ENCODE measurements around the gene PSMB5. TPM values are rescaled to one million over a fixed set of nuclear protein-coding genes. Genes with fewer than 3 reads are reported as not detected.

PSMB5 gene
- total and polyA plus RNA-seq, 2 of the 13 experiments (the other 11 are each of a cell fraction or from before 2014, with no cell fraction given): 705 to 871 TPM

DNA sequence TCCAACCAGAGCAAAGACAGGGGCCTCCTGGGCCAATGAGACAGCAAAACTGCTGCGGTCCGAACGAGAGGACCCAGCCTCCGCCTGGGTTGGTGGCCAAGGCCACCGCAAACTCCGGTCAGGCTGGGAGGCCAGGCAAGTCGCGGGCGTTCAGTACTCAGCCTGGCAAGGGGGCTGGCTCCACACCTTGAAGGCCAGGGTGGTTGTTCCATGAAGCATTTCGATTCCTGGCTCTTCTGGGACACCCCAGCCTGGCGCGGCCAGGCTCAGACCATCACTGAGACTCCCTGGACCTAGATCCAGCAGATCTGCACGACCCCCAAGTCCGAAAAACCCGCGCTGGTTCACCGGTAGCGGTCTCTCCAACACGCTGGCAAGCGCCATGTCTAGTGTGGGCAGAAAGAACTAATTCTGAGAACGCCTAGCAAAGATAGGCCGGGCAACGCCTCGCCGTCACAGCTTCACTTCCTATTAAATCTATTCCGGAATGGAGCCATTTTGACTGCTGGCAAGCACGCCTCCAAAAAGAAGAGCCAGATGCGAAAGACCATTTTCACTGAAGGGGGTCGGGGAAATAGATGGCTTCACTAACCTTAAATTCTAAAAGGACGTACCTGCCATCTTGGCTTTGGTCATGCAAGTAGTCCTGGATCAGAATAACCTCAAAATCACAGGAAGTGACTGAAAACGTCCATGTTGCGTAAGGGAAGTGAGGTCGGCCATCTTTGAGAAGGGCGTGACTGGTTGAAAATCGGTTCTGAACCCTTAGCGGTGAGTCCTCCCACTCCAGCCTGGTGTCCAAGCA lies at the start of gene PSMB5 (continued):
- no peak; the same call in 1 of the 2 replicates for TF ChIP-seq REL (CRISPR knock-in tag; conservative IDR thresholded peaks at IDR 0.05)
- TF ChIP-seq, protein P1, sequence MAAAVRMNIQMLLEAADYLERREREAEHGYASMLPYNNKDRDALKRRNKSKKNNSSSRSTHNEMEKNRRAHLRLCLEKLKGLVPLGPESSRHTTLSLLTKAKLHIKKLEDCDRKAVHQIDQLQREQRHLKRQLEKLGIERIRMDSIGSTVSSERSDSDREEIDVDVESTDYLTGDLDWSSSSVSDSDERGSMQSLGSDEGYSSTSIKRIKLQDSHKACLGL (CRISPR knock-in tag; IDR thresholded peaks at IDR 0.05): peak; percentile 97
- TF ChIP-seq ZNF652 (CRISPR knock-in tag; IDR thresholded peaks at IDR 0.05; ENCODE audit: borderline replicate concordance, low read depth): peak; percentile 21; the same call in 1 of the 2 replicates
- TF ChIP-seq ONECUT2 (CRISPR knock-in tag; IDR thresholded peaks at IDR 0.05): 0 out of 2 replicates have a peak, but pooled peaks have one; percentile 38
- TF ChIP-seq BRF2 (CRISPR knock-in tag; IDR thresholded peaks at IDR 0.05): no peak
- 0 out of 2 replicates have a peak, but pooled peaks have one; percentile 21 for TF ChIP-seq ZNF770 (CRISPR knock-in tag; IDR thresholded peaks at IDR 0.05)
- peak; percentile 99 for TF ChIP-seq ZFY (CRISPR knock-in tag; IDR thresholded peaks at IDR 0.05)
- TF ChIP-seq NPAS2 (CRISPR knock-in tag; IDR thresholded peaks at IDR 0.05; ENCODE audit: borderline replicate concordance): no peak
- peak; percentile 98 for TF ChIP-seq KLF12 (CRISPR knock-in tag; IDR thresholded peaks at IDR 0.05; ENCODE audit: borderline replicate concordance)
- peak; percentile 84; the same call in 1 of the 2 replicates for TF ChIP-seq HOXA9 (CRISPR knock-in tag; IDR thresholded peaks at IDR 0.05; ENCODE audit: borderline replicate concordance)
- TF ChIP-seq ZBTB7B (CRISPR knock-in tag; IDR thresholded peaks at IDR 0.05): peak; percentile 90
- TF ChIP-seq, protein P2, sequence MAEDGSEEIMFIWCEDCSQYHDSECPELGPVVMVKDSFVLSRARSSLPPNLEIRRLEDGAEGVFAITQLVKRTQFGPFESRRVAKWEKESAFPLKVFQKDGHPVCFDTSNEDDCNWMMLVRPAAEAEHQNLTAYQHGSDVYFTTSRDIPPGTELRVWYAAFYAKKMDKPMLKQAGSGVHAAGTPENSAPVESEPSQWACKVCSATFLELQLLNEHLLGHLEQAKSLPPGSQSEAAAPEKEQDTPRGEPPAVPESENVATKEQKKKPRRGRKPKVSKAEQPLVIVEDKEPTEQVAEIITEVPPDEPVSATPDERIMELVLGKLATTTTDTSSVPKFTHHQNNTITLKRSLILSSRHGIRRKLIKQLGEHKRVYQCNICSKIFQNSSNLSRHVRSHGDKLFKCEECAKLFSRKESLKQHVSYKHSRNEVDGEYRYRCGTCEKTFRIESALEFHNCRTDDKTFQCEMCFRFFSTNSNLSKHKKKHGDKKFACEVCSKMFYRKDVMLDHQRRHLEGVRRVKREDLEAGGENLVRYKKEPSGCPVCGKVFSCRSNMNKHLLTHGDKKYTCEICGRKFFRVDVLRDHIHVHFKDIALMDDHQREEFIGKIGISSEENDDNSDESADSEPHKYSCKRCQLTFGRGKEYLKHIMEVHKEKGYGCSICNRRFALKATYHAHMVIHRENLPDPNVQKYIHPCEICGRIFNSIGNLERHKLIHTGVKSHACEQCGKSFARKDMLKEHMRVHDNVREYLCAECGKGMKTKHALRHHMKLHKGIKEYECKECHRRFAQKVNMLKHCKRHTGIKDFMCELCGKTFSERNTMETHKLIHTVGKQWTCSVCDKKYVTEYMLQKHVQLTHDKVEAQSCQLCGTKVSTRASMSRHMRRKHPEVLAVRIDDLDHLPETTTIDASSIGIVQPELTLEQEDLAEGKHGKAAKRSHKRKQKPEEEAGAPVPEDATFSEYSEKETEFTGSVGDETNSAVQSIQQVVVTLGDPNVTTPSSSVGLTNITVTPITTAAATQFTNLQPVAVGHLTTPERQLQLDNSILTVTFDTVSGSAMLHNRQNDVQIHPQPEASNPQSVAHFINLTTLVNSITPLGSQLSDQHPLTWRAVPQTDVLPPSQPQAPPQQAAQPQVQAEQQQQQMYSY (CRISPR knock-in tag; IDR thresholded peaks at IDR 0.05): peak; percentile 56; the same call in 1 of the 2 replicates
- TF ChIP-seq ZNF431 (CRISPR knock-in tag; IDR thresholded peaks at IDR 0.05; ENCODE audit: borderline replicate concordance, low read depth): 0 out of 2 replicates have a peak, but pooled peaks have one; percentile 87
- TF ChIP-seq RFX5 (IDR thresholded peaks at IDR 0.05; ENCODE audit: low read depth, low read length): peak; percentile 87
- no peak for TF ChIP-seq PRMT3 (CRISPR knock-in tag; IDR thresholded peaks at IDR 0.05; ENCODE audit: borderline replicate concordance, low read depth)
- TF ChIP-seq KAT7 (CRISPR knock-in tag; IDR thresholded peaks at IDR 0.05; ENCODE audit: borderline replicate concordance): peak; percentile 81
- peak; percentile 65; the same call in 1 of the 2 replicates for TF ChIP-seq GLI4 (CRISPR knock-in tag; IDR thresholded peaks at IDR 0.05; ENCODE audit: borderline replicate concordance)
- TF ChIP-seq, protein P3, sequence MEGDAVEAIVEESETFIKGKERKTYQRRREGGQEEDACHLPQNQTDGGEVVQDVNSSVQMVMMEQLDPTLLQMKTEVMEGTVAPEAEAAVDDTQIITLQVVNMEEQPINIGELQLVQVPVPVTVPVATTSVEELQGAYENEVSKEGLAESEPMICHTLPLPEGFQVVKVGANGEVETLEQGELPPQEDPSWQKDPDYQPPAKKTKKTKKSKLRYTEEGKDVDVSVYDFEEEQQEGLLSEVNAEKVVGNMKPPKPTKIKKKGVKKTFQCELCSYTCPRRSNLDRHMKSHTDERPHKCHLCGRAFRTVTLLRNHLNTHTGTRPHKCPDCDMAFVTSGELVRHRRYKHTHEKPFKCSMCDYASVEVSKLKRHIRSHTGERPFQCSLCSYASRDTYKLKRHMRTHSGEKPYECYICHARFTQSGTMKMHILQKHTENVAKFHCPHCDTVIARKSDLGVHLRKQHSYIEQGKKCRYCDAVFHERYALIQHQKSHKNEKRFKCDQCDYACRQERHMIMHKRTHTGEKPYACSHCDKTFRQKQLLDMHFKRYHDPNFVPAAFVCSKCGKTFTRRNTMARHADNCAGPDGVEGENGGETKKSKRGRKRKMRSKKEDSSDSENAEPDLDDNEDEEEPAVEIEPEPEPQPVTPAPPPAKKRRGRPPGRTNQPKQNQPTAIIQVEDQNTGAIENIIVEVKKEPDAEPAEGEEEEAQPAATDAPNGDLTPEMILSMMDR (CRISPR knock-in tag; IDR thresholded peaks at IDR 0.05): peak; percentile 14
